Measurements from ENCODE around the gene RNF126.
"Not testable (repeated sequence)": the region's sequence is repeated elsewhere in the genome, so short reads cannot be mapped to it uniquely, and the experiment has no call there.

Gene RNF126

DNA sequence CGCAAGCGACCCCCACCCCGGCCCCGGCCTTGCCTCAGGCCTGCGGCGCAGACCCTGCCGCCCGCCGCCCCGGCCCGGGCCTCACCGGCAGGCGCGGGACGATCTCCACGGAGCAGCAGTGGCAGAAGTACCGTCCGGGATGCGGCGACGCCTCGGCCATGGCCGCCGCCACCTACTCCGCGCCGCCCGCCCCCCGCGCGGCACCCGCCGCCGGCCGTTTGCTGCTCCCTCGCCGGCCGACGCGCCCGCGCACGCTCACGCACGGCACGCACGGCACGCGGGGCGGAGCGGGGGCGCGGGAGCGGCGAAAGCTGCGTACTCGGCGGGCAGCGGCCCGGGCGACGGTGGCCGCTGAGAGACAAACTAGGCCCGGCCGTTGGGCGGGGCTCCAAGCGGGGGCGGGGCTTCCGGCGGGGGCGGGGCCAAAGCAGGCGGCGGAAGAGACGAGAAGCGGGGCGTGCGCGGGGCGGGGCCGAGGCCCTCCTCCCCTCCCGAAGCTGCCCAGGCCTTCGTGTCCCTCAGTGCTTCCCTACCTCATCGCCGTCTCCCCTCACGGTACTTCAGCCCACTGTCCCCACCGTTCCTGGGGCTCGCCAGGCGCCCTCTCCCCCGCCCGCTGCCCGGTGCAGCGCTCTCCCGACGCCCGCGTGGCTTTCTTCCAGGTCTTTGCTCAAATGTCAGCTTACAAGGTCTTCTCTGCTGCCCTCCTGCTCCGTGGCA lies at the start of gene RNF126:
TSS of gene RNF126 (minus strand) at position 253 of the 720 bp plus-strand sequence. CDS start at position 160, 93 bp downstream.
- peak; percentile 91 to 98 for DNase-seq (ENCODE audit: low read depth in 1 of 2, low spot score in 1 of 2)

DNA sequence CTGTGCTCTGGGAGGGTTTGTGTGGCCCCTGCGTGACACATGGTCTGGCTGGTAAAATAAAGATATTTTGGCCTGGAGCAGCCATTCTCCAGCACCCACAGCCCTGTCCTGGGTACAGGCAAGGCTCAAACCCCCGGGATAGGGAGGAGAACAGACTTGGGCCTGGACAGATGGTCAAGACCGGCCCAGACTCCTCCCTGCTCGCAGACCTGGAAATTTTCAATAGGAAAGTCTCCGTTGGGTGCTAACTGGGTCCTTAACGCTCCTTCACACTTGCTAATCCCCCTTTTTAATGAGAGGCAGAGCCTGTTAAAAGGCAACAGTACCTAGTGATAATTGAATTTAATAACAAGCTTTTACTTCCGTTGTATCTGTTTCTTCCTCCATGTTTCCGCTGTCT lies 48.2 kb upstream of the RNF126 start:
- DNase-seq (ENCODE audit: low read depth in 1 of 2, low spot score in 1 of 2) = no peak

DNA sequence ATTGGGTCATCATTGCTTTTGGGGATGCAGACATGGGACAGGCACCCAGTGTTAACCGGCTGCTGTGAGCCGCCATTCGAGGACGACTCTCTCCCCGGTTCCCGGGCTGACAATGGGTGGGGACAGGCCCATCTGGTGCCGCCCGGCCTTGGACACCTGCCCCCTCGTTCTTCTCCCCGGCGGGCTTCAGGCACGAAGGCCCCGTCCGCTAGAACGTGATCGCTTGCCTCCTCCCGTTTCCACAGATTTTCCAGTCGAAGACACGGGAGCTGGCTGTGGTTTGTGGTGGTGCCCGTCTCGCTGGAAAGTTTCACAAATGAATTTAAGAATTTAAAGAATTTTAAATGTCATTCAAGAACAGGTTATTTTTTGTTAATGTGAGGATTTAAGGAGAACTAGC lies 47.8 kb upstream of the RNF126 start:
- no peak for DNase-seq (ENCODE audit: low read depth in 1 of 2, low spot score in 1 of 2)

DNA sequence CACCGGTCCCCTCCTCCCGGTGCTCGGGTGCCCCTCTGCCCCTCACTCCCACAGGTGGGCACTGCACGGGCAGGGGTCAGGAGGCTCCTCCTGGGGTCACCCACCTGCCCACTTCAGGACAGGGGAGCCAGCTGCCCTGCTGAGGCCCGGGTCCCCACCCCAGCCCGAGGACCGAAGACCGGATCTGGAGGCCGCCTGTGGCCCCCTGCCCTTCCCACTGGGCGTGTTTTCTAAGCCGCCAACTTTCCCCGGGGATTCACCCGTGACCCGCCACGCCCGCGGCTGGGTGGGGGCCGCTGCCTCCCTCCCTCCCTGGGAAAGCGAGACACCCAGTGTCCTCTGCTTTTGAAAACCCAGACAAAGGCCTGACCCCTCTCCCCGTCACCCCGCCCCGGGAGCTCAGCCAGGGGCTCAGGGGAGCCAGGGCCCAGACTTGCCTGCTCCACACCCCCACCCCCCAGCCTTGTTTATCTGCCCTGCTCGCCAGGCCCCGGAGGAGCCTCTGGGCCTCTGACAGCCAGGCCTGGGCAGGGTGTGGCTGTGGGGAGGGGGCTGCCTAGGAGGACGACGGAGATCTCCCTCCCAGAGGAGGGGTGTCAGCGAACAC lies 47.1 kb upstream of the RNF126 start:
- no peak for DNase-seq (ENCODE audit: low read depth in 1 of 2, low spot score in 1 of 2)

DNA sequence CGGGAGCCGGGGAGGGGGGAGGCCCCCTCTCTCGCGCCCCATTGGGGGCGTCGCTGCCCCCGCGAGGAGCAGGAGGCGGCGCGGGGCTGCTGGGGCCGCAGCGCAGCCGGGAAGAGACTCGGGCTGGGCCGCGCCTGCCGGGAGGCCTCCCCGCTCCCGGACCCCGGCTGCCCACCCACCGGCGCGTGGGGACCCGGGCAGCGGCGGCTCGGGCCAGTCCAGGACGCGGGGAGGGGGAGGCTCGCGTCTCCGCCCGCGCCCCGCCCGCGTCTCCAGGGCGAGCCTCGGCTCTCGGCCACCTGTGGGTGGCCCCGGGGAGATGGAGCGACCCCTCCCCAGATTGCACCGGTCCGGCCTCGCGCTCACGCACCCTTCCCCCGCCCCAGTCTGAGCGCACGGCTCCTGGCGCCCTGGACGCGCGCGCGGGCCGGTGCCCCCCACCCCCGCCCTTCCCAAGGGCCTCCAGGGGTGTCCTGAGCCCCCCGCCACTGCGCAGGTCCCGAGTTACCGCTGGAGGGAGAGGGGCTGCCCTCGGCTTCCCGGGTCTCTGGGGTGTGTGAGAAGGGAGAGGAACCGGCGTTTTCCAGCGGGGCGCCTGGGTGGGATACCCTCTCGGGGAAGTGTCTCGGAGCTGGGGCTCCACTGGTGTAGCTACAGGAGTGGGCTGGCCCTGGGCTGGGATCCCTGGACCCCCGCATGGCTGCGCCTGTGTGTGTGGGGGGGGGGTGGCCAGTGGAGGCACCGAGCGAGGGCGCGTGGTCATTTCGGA lies 46.4 kb upstream of the RNF126 start:
- no peak for DNase-seq (ENCODE audit: low read depth in 1 of 2, low spot score in 1 of 2)

DNA sequence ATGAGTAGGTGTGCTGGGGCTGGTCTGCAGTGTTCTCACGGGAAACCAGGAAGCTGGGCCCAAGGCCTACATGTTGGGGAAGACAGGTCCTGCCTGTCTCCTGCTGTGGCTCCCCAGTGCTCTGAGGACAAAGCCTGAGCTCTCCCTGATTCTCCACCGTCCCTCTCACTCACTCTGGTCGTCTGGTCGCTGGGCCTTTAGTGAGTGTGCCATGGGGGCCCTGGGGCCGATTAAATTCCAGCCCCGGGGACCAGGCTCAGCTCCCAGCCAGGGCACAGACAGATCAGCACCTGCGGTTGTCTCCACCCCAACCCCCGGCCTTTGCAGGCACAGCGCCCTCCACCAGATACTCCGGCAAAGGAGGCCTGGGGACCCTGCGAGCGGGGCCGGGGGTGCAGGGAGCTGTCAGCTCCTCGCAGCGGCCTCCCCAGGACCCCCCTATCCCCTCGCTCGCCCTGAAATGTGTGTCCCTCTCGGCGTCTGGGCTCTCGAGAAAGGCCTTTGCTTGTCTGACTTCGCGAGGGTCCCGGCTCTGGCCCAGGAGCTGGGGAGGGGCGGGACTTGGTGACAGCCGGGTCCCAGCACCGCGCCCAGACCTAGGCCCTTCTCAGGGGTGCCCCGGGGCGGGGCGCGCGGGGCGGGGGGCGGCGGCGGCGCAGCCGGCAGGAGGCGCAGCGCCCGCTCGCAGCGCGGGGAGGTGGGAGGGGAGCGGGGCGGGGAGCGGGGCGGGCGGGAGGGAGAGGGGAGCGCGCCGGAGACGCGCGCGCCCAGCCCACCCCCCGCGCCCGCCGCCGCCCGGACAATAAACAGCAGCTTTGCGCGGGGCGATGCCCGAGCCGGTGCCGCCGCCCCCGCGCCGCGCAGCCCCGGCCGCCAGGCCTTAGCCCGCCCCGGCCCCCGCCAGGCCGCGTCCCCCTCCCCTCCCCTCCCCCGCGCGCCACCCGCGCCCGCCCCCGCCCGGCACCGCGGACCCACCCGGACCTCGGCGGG lies 45.4 kb upstream of the RNF126 start, which contains the start of gene PALM:
TSS of gene PALM (plus strand) at position 782 of the 990 bp plus-strand sequence. CDS start 212 bp downstream, outside the sequence.
- DNase-seq (ENCODE audit: low read depth in 1 of 2, low spot score in 1 of 2) = no peak

DNA sequence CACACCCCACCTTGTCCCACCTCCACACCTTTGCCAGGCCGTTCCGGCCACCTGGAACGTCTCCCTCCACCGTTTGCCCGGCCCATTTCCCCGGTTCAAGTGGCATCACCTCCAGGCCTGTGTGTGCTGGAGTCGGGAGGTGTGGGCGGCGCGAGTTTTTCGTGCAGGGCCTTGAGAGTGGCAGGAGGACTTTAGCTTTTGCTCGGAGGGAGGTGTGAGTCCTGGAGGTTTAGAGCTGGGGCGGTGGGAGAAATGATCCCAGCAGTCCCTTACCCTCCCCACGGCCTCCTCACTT lies 41.4 kb upstream of the RNF126 start:
- DNase-seq (ENCODE audit: low read depth in 1 of 2, low spot score in 1 of 2) = no peak

DNA sequence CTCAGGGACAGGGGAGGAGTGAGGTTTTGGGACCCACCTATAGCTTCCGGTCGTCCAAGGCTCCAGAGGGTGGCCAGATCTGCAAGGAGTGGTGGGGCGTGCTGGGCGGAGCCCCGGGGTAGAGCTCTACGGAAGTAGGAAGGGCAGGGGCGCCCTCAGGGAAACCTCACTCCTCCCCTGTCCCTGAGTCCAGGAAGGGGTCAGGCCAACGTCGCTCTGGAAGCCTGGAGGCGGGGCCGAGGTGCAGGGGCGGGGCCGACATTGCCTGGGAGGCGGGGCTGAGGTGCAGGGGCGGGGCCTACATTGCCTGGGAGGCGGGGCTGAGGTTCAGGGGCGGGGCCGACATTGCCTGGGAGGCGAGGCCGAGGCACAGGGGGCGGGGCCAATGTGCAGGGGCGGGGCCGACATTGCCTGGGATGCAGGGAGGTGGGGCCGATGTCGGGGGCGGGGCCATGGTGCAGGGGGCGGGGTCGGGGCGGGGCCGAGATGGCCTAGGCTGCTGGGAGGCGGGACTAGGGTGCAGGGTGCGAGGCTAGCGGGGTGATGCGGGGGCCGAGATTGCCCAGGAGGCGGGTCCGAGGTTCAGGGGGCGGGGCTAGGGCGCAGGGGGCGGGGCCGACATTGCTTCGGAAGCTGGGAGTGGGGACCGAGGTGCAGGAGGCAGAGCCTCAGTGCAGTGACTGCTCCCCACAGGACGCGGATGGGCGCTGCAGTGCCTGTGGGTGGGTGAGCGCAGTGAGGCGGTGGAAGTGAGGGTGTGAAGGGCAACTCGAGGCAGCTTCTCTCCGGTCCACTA lies 40.8 kb upstream of the RNF126 start:
- peak; percentile 29 to 53 for DNase-seq (ENCODE audit: low read depth in 1 of 2, low spot score in 1 of 2)

DNA sequence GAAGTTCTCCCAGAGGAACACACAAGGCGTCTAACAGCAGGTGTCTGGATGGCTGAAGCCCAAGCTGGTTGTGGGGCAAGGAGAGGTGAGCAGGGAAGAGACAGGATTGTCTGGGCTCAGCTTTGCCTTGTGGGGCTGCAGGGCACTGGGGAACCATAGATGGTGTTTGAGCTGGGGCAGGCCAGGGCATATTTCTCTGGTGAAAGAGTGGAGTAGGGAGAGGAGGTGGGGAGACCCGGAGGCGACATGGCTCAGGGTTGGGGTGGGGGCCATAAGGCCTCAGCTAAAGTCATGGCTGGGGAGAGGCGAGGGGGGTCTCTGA lies 40.3 kb upstream of the RNF126 start:
- no peak for DNase-seq (ENCODE audit: low read depth in 1 of 2, low spot score in 1 of 2)

DNA sequence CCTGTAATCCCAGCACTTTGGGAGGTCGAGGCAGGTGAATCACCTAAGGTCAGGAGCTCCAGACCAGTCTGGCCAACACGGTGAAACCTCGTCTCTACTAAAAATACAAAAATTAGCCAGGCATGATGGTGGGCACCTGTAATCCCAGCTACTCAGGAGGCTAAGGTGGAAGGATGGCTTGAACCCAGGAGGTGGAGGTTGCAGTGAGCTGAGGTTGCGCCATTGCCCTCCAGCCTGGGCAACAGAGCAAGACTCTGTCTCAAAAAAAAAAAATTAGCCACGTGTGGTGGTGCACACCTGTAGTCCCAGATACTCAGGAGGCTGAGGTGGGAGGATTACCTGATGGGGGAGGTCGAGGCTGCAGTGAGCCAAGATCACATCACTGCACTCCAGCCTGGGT lies 39.8 kb upstream of the RNF126 start:
- not testable (repeated sequence) for DNase-seq (ENCODE audit: low read depth in 1 of 2, low spot score in 1 of 2)

DNA sequence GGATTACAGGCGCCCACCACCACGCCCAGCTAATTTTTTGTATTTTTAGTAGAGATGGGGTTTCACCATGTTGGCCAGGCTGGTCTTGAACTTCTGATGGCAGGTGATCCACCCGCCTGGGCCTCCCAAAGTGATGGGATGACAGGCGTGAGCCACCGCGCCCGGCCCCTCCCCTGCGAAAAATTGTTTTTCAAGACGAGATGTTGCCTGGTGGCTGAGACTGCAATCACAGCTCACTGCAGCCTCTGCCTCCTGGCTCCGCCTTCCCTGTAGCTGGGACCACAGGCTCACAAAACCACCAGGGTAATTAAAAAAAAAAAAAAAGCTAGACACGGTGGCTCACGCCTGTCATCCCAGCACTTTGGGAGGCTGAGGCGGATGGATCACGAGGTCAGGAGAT lies 36.9 kb upstream of the RNF126 start:
- DNase-seq (ENCODE audit: low read depth in 1 of 2, low spot score in 1 of 2) = not testable (repeated sequence)

DNA sequence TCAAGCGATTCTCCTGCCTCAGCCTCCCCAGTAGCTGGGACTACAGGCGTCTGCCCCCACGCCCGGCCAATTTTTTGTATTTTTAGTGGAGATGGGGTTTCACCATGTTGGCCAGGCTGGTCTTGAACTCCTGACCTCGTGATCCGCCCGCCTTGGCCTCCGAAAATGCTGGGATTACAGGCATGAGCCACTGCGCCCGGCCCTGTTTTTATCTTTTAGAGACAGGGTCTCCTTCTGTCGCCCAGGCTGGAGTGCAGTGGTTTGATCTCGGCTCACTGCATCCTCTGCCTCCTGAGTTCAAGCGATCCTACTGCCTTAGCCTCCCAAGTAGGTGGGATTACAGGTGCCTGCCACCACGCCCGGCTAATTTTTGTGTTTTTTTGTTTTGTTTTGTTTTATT lies 35.5 kb upstream of the RNF126 start:
- DNase-seq (ENCODE audit: low read depth in 1 of 2, low spot score in 1 of 2) = not testable (repeated sequence)

DNA sequence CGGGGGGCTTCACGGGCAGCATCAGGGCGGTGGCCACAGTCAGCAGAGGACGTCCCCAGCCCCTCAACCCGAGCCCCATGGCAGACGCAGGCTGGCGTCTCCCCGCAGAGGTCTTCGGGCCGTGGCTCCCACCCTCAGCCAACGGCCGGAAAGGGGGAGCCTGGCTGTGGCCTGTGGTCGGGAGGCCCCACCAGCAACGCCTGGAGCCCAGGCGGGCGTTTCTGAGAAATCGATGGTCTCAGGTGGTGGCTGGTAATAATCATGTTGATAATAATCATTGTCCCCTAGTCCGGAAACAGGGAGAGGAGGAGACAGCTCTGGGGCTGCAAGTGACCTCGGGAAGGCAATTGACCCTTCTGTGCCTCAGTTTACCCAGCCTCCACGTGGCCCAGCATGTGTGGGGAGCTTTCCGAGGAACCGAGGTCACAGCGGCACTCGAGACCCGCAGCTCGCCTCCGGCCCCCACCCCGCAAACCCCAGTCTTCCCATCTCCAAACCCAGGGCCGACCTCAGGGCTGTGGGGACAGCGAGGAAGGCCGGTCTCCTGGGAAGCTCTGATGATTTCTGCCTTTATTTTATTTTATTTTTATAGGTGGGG lies 32.4 kb upstream of the RNF126 start, which contains the start of gene PRSS57:
TSS of gene PRSS57 (minus strand) at position 101 of the 598 bp plus-strand sequence. CDS start at position 79, 22 bp downstream.
- DNase-seq (ENCODE audit: low read depth in 1 of 2, low spot score in 1 of 2) = no peak

DNA sequence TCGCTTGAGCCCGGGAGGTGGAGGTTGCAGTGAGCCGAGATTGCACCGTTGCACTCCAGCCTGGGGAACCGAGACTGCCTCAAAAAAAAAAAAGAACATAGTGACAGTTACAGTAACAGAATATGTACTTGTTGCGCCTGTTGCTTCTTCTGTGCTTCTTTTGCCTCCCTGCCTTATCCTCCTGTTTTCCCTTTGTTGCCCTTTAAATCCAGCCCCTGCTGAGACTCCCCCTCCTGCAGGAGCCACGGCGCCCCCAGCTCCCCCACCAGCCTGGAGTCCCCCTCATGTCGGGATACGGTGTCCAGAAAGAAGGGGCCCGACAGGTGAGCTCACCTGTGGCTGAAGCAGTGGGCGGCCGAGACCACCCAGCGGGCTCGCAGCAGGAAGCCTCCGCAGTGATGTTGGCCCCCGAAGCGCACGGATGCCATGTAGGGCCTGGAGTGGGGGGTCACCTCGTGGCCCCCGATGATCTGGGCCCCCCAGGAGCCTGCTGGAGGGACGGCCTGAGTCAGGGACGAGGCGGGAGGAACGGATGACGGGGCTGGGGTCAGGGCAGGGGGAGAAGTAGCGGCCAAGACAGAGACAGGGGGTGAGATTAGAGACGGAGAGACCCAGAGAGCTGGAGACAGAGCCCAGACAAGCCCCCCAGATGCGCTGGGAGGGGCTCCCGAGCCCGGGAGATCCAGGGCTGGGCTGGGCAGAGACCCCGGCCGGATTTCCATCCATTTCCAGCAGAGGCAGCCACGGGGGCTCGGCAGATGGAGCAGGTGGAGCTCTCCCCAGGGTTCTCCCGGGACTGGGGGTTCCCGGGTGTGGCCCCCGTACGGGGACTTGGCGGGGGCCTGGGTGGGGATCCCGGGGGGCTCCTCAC lies 31.7 kb upstream of the RNF126 start:
- DNase-seq (ENCODE audit: low read depth in 1 of 2, low spot score in 1 of 2) = no peak

DNA sequence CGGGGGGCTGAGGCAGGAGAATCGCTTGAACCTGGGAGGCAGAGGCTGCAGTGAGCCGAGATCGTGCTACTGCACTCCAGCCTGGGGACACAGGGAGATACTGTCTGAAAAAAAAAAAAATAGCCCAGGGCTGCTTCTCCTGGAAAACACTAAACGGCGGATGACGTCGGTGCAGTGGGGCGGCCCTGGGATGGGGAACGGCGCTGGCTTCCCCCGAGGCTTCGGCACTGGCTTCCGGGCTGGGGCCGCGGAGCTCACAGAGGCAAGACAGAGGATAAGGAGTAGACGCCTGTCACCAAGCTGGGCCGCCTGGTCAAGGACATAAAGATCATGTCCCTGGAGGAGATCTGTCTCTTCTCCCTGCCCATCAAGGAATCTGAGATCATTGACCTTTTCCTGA lies 27.2 kb upstream of the RNF126 start:
- DNase-seq (ENCODE audit: low read depth in 1 of 2, low spot score in 1 of 2) = no peak

DNA sequence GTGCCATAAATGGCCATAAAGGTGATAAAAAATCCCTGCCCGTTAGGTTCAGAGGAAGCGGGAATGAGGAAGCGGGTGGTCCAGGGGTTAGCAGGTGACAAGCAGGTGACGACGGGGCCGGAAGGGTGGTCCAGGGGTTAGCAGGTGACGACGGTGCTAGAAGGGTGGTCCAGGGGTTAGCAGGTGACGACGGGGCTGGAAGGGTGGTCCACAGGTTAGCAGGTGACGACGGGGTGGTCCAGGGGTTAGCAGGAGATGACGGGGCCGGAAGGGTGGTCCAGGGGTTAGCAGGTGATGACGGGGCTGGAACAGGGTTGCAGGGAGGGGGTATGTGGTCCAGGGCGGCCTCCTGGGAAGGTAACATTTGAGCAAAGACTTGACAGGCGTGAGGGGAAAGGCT lies 26.0 kb upstream of the RNF126 start:
- no peak for DNase-seq (ENCODE audit: low read depth in 1 of 2, low spot score in 1 of 2)

DNA sequence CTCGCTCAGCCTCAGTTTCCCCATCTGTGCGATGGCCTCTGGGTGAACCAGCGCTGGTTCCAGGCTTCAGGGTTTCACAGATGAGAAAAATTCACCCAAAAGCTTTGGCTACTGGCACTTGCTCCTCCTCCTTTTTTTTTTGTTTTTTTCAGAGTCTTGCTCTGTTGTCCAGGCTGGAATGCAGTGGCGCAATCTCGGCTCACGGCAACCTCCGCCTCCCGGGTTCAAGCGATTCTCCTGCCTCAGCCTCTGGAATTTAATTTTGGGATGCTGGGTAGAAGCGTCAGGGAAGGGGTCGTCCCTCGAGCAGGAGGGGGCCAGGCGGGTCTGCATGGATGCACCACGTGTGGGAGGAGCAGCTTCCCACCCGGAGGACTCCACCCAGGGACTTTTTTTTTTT lies 25.2 kb upstream of the RNF126 start:
- no peak for DNase-seq (ENCODE audit: low read depth in 1 of 2, low spot score in 1 of 2)

DNA sequence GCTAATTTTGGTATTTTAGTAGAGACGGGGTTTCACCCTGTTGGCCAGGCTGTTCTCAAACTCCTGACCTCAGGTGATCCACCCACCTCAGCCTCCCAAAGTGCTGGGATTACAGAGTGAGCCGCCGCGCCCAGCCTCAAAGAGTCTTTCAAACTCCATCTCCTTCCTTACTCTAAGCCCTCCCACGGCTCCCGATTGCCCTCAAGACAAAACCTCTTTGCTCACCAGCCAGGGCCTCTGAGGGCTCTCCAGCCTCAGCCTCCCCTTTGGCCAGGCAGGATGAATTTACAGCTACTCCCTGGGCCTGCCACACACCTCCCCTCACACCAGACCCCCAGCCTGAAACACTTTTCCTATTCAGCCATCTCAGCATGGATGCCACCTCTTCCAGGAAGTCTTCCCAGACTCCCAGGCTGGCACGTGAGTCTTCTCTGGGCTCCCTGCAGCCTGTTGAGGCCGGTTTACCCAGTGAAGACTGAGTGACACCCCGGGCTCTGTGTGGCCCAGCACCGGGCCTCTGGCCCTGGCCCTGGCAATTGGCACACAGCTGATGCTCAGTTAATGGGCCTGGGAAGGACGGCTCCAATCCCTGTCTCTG lies 24.7 kb upstream of the RNF126 start:
- DNase-seq (ENCODE audit: low read depth in 1 of 2, low spot score in 1 of 2) = no peak

Measured in stimulated activated CD4-positive, alpha-beta T cell treated with anti-CD3 and anti-CD28 coated beads, Interleukin-15, amount 100 ng/mL, for 1 hour (primary cell).